HCT116 (cell line): ENCODE measurements around the gene LHFPL6. TPM values are rescaled to one million over a fixed set of nuclear protein-coding genes. Genes with fewer than 3 reads are reported as not detected.

Experiments
- ATAC-seq: fragments of 200-7000 bp; cut with Tn5 transposase; 2 replicates; pipeline ENCODE4 v1.9.1; 2020; ENCODE audit warnings: mild to moderate bottlenecking, moderate library complexity
- BruUV-seq: library from RNA; stranded (reverse); fragments of 400-500 nt; replicated peaks from 2 replicates; lab custom pipeline; 2021; lab: Mats Ljungman, UMichigan
- CTCF ChIA-PET: fragments of 300-600 bp; sonication (Branson Sonifier 250); formaldehyde crosslinking; loops from one replicate; lab custom pipeline; 2021; ENCODE audit warnings: antibody characterized with exemption; lab: Charles Lee
- POLR2A ChIA-PET: fragments of 300-600, 350-600 bp; sonication (Branson Sonifier 250); formaldehyde crosslinking; loops from one replicate; lab custom pipeline; 2021; ENCODE audit warnings: antibody characterized with exemption; lab: Charles Lee
- RAD21 ChIA-PET, 2 experiments: fragments of 300-600 bp; sonication (Branson Sonifier 250); formaldehyde crosslinking; loops; one replicate each; lab custom pipeline; 2023; ENCODE audit warnings: low total read pairs in 2 of 2; ENCODE audit not compliant: uncharacterized antibody in 2 of 2, unreplicated experiment in 2 of 2, low non-redundant PET in 1 of 2; lab: Charles Lee
- DNase-seq: peaks from one replicate; pipeline ENCODE4 v3.0.0-alpha.2; 2010; ENCODE audit warnings: low read depth, low spot score
- H2AFZ ChIP-seq: fragments of 200-600 bp; shearing (Covaris generic), sonication (generic); 2 replicates; pipeline ENCODE4 v1.6.1; 2017; ENCODE audit warnings: low read depth, mixed run types, mixed read lengths, antibody characterized with exemption, low read length; ENCODE audit not compliant: poor library complexity, severe bottlenecking
- H3K27ac ChIP-seq: 2 replicates; pipeline ENCODE4 v1.5.1; 2012; ENCODE audit warnings: low read depth, low read length
- H3K27me3 ChIP-seq: fragments of 200-600 bp; sonication (generic); 2 replicates; pipeline ENCODE4 v1.6.1; 2016; ENCODE audit warnings: mixed run types, low read length, mixed read lengths; ENCODE audit not compliant: insufficient read depth
- H3K36me3 ChIP-seq, 2 experiments: fragments of 200-500 bp in 1 of 2; fragments of 200-600 bp in 1 of 2; sonication (Bioruptor generic) in 1 of 2; sonication (generic) in 1 of 2; 2 replicates each; pipeline versions ENCODE4 v1.5.1 to v1.6.1; 2014 to 2016; ENCODE audit warnings: low read length in 2 of 2, inconsistent platforms in 1 of 2, mixed read lengths in 1 of 2, mixed run types in 1 of 2; ENCODE audit not compliant: insufficient read depth in 2 of 2, control insufficient read depth in 1 of 2
- H3K4me1 ChIP-seq, 2 experiments: fragments of 200-600 bp in 1 of 2; sonication (generic) in 1 of 2; 2 replicates each; pipeline versions ENCODE4 v1.5.1 to v1.6.1; 2012 to 2017; ENCODE audit warnings: low read length in 2 of 2, inconsistent platforms in 1 of 2, mild to moderate bottlenecking in 1 of 2, mixed read lengths in 1 of 2, mixed run types in 1 of 2, moderate library complexity in 1 of 2; ENCODE audit not compliant: insufficient read depth in 2 of 2, control insufficient read depth in 1 of 2
- H3K4me2 ChIP-seq: fragments of 200-600 bp; sonication (generic); 2 replicates; pipeline ENCODE4 v1.6.1; 2017; ENCODE audit warnings: mixed run types, low read length, mixed read lengths
- H3K4me3 ChIP-seq, 2 experiments: fragments of 200-600 bp in 1 of 2; sonication (generic) in 1 of 2; replicated peaks in 1 of 2; 2 replicates each; pipeline ENCODE4 v1.5.1; 2011 to 2016; ENCODE audit warnings: low read length in 2 of 2, control low read depth in 1 of 2, low read depth in 1 of 2, mild to moderate bottlenecking in 1 of 2, mixed read lengths in 1 of 2, mixed run types in 1 of 2
- H3K79me2 ChIP-seq: fragments of 200-600 bp; sonication (generic); 2 replicates; pipeline ENCODE4 v1.6.1; 2017; ENCODE audit warnings: mild to moderate bottlenecking, mixed run types, low read length, moderate library complexity, mixed read lengths; ENCODE audit not compliant: insufficient read depth
- H3K9ac ChIP-seq: fragments of 200-600 bp; sonication (generic); 2 replicates; pipeline ENCODE4 v1.6.1; 2016; ENCODE audit warnings: low read length, mixed read lengths
- H3K9me2 ChIP-seq: fragments of 200-600 bp; sonication (generic), shearing (Covaris generic); 2 replicates; pipeline ENCODE4 v1.6.1; 2017; ENCODE audit warnings: mixed run types, mild to moderate bottlenecking, moderate library complexity; ENCODE audit not compliant: insufficient read depth
- H3K9me3 ChIP-seq, 2 experiments: fragments of 200-500 bp in 1 of 2; fragments of 200-600 bp in 1 of 2; sonication (Bioruptor generic) in 1 of 2; sonication (generic) in 1 of 2; 2 replicates each; pipeline ENCODE4 v1.6.1; 2014 to 2017; ENCODE audit warnings: low read length in 2 of 2, mixed read lengths in 2 of 2, inconsistent platforms in 1 of 2, low read depth in 1 of 2, mild to moderate bottlenecking in 1 of 2, mixed run types in 1 of 2, moderate library complexity in 1 of 2; ENCODE audit not compliant: control insufficient read depth in 1 of 2, insufficient read depth in 1 of 2
- H4K20me1 ChIP-seq: fragments of 200-600 bp; sonication (generic), shearing (Covaris generic); 2 replicates; pipeline ENCODE4 v1.6.1; 2017; ENCODE audit warnings: mixed run types, mild to moderate bottlenecking, moderate library complexity; ENCODE audit not compliant: insufficient read depth
- ATF3 ChIP-seq: IDR thresholded peaks from 2 replicates; pipeline ENCODE4 v1.6.1; 2012
- ELF1 ChIP-seq: IDR thresholded peaks from 2 replicates; pipeline ENCODE4 v1.6.1; 2012; ENCODE audit warnings: low read depth, borderline replicate concordance
- EZH2 ChIP-seq: fragments of 200-600 bp; sonication (generic); IDR thresholded peaks from 2 replicates; pipeline ENCODE4 v1.6.1; 2017; ENCODE audit warnings: antibody characterized with exemption, mixed run types
- JUND ChIP-seq: IDR thresholded peaks from 2 replicates; pipeline ENCODE4 v1.6.1; 2012
- POLR2A ChIP-seq: IDR thresholded peaks from 2 replicates; pipeline ENCODE4 v1.7.0; 2011; ENCODE audit warnings: borderline replicate concordance; ENCODE audit not compliant: insufficient read depth, insufficient read length; ENCODE audit errors: extremely low read depth
- POLR2AphosphoS5 ChIP-seq: IDR thresholded peaks from 2 replicates; pipeline ENCODE4 v1.6.1; 2011; ENCODE audit warnings: mild to moderate bottlenecking, low read depth, low read length, moderate library complexity
- SIN3A ChIP-seq: IDR thresholded peaks from 2 replicates; pipeline ENCODE4 v1.6.1; 2012; ENCODE audit warnings: low read depth
- SP1 ChIP-seq: IDR thresholded peaks from 2 replicates; pipeline ENCODE4 v1.6.1; 2012; ENCODE audit warnings: low read depth
- SRF ChIP-seq: IDR thresholded peaks from 2 replicates; pipeline ENCODE4 v1.6.1; 2012; ENCODE audit warnings: low read depth
- TCF7L2 ChIP-seq: IDR thresholded peaks from 2 replicates; pipeline ENCODE4 v1.7.0; 2011; ENCODE audit warnings: borderline replicate concordance, inconsistent platforms; ENCODE audit not compliant: insufficient read depth, insufficient read length; ENCODE audit errors: extremely low read depth
- YY1 ChIP-seq: IDR thresholded peaks from 2 replicates; pipeline ENCODE4 v1.6.1; 2011; ENCODE audit warnings: low read length, low read depth, moderate library complexity, mild to moderate bottlenecking; ENCODE audit not compliant: insufficient replicate concordance; ENCODE audit errors: extremely low read depth
- ZBTB33 ChIP-seq: IDR thresholded peaks from 2 replicates; pipeline ENCODE4 v1.6.1; 2011; ENCODE audit warnings: mild to moderate bottlenecking, low read length, moderate library complexity; ENCODE audit not compliant: insufficient replicate concordance; ENCODE audit errors: extremely low read depth
- ZNF274 ChIP-seq: fragments of 200-500 bp; sonication (Bioruptor generic); IDR thresholded peaks from 2 replicates; pipeline ENCODE4 v1.6.1; 2014; ENCODE audit warnings: mild to moderate bottlenecking, low read depth, low read length, inconsistent platforms
- intact Hi-C: fragments of 100-400 bp; cut with micrococcal nuclease; formaldehyde crosslinking; loops from 2 replicates; pipeline ENCODE4 v1.10.0; 2022
- total RNA-seq: library from RNA; stranded (reverse); gene quantifications from one replicate; pipeline ENCODE4 v1.2.1, GENCODE V29; 2021; ENCODE audit not compliant: unreplicated experiment
- TF ChIP-seq, protein P1 (sequence below), 3 experiments: fragments of 200-600 bp in 1 of 3; sonication (generic) in 1 of 3; IDR thresholded peaks in 2 of 3; conservative IDR thresholded peaks in 1 of 3; 2 replicates each; pipeline ENCODE4 v1.5.1; 2012 to 2017; ENCODE audit warnings: low read depth in 2 of 3, low read length in 2 of 3, antibody characterized with exemption in 1 of 3, borderline replicate concordance in 1 of 3, control low read depth in 1 of 3, mild to moderate bottlenecking in 1 of 3, mixed read lengths in 1 of 3, mixed run types in 1 of 3, moderate library complexity in 1 of 3; ENCODE audit not compliant: insufficient read depth in 1 of 3

LHFPL6 gene
- total RNA-seq, 1 experiment from 2014 or later: 0.22 TPM

DNA sequence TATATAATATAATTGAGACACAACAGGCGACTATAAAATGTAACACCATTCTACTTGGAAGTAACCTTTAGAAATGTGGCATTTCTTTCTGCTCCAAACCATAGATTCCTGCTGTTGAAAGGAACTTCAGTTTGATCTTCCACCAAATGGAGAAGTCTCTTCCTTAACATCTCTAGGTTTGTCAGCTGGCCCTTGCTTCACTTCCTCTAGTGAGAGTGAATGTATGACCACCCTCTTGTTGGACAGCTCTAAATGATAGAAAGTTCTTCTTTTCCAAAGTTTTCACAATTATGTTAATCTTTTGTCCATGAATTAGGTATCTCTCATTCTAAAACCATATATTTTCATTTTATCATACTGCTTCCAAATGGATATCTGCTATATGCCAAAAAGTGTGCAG, 38.7 kb upstream of the LHFPL6 start:
- Histone ChIP-seq H3K27ac (no peak overlapping the region), H4K20me1 (no peaks in the 10 kb centered on the region), H3K9ac (no peak overlapping the region), H3K9me3 (no peaks in the 10 kb centered on the region), H3K4me2 (no peak overlapping the region), H3K4me3 (no peak overlapping the region), H2AFZ (no peak overlapping the region), H3K36me3 (no peaks in the 10 kb centered on the region), H3K9me2 (no peaks in the 10 kb centered on the region), H3K27me3 (no peaks in the 10 kb centered on the region), H3K79me2 (no peaks in the 10 kb centered on the region), H3K4me1 (no peaks in the 10 kb centered on the region)
- no peak for ATAC-seq
- ChIA-PET POLR2A (no interaction called here), RAD21 (no interaction called here), CTCF (no interaction called here)
- DNase-seq: no peak
- no peak for TF ChIP-seq ATF3
- no peak for TF ChIP-seq EZH2
- TF ChIP-seq ZBTB33: no peak
- TF ChIP-seq TCF7L2: no peak
- no peak for TF ChIP-seq SP1
- TF ChIP-seq SIN3A: no peak
- intact Hi-C loops: no loop called here
- no TSS peak for BruUV-seq

DNA sequence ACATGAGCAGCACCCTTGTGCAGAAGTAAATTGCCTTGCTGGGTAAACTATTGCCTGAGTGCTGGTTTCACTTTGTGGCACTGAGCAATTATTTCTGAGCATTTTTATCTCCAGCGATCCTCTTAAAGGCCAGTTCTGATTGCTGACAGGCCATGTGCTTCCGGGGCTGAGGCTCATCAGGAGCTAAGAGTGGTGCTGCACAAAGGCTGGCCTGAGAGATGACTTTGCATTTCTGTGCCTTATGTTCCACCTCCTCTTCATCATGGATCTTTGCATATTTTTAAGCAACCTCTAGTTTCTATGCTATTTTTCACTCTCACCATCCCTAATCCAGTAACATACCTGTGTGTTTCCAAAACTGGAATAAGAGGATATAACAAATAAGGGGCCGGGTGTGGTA, 34.9 kb upstream of the LHFPL6 start:
- Histone ChIP-seq H3K79me2 (no peaks in the 10 kb centered on the region), H3K27me3 (no peaks in the 10 kb centered on the region), H3K4me1 (no peaks in the 10 kb centered on the region), H3K9me3 (no peaks in the 10 kb centered on the region), H3K36me3 (no peaks in the 10 kb centered on the region), H4K20me1 (no peaks in the 10 kb centered on the region), H3K4me2 (no peak overlapping the region), H3K4me3 (no peak overlapping the region), H3K9me2 (no peaks in the 10 kb centered on the region), H3K9ac (no peak overlapping the region), H2AFZ (no peak overlapping the region), H3K27ac (no peak overlapping the region)
- CTCF ChIA-PET: no interaction called here
- POLR2A ChIA-PET: no interaction called here
- no TSS peak for BruUV-seq
- RAD21 ChIA-PET: no interaction called here
- ATAC-seq (no peak), DNase-seq (no peak)
- intact Hi-C loops: no loop called here
- TF ChIP-seq POLR2A (no peak), JUND (no peak), ELF1 (no peak), SRF (no peak), SP1 (no peak), TCF7L2 (no peak), POLR2AphosphoS5 (no peak), YY1 (no peak), ZBTB33 (no peak), ZNF274 (no peak)
- TF ChIP-seq, protein P1, sequence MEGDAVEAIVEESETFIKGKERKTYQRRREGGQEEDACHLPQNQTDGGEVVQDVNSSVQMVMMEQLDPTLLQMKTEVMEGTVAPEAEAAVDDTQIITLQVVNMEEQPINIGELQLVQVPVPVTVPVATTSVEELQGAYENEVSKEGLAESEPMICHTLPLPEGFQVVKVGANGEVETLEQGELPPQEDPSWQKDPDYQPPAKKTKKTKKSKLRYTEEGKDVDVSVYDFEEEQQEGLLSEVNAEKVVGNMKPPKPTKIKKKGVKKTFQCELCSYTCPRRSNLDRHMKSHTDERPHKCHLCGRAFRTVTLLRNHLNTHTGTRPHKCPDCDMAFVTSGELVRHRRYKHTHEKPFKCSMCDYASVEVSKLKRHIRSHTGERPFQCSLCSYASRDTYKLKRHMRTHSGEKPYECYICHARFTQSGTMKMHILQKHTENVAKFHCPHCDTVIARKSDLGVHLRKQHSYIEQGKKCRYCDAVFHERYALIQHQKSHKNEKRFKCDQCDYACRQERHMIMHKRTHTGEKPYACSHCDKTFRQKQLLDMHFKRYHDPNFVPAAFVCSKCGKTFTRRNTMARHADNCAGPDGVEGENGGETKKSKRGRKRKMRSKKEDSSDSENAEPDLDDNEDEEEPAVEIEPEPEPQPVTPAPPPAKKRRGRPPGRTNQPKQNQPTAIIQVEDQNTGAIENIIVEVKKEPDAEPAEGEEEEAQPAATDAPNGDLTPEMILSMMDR (IDR thresholded peaks at IDR 0.05 in 2 of 3, conservative IDR thresholded peaks at IDR 0.05 in 1 of 3; ENCODE audit: borderline replicate concordance in 1 of 3, insufficient read depth in 1 of 3, low read depth in 2 of 3, low read length in 2 of 3): no peak
